ENCODE measurements around the gene MAPK10.

The MAPK10 gene

DNA sequence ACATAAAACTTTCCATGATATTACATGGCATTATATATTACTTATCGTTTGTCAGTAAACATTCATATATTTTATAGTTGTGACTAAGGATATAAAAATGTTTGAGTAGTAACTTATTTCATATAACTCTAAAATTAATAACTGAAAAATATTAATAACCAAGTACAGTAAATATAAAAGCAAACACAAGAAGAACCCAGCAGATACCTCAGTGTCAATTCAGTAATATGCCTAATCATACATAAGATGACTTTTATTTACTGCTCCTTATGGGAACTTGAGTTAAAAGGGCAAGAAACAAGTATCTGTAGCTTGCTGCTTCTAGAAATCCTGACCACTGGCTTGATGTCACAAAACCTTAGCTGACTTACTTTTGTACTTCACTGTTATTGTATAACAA is 28.4 kb upstream of the MAPK10 start:
- no peaks in the 10 kb centered on the region for H3K9me2 ChIP-seq (replicated peaks; ENCODE audit: control insufficient read depth, low read length)
- TF ChIP-seq, protein P1, sequence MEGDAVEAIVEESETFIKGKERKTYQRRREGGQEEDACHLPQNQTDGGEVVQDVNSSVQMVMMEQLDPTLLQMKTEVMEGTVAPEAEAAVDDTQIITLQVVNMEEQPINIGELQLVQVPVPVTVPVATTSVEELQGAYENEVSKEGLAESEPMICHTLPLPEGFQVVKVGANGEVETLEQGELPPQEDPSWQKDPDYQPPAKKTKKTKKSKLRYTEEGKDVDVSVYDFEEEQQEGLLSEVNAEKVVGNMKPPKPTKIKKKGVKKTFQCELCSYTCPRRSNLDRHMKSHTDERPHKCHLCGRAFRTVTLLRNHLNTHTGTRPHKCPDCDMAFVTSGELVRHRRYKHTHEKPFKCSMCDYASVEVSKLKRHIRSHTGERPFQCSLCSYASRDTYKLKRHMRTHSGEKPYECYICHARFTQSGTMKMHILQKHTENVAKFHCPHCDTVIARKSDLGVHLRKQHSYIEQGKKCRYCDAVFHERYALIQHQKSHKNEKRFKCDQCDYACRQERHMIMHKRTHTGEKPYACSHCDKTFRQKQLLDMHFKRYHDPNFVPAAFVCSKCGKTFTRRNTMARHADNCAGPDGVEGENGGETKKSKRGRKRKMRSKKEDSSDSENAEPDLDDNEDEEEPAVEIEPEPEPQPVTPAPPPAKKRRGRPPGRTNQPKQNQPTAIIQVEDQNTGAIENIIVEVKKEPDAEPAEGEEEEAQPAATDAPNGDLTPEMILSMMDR (IDR thresholded peaks at IDR 0.05; ENCODE audit: low read depth, low read length, poor library complexity, severe bottlenecking) = no peak
- TF ChIP-seq EZH2phosphoT487 (IDR thresholded peaks at IDR 0.05; ENCODE audit: borderline replicate concordance, low read length) = no peak
- no peak overlapping the region for H3K4me2 ChIP-seq (ENCODE audit: low read length)
- no peaks in the 10 kb centered on the region for H3K9me3 ChIP-seq (ENCODE audit: control insufficient read depth, insufficient read depth, low read length)
- H3F3A ChIP-seq (ENCODE audit: control insufficient read depth, insufficient read depth) = no peaks in the 10 kb centered on the region
- no peaks in the 10 kb centered on the region for H3K27me3 ChIP-seq (ENCODE audit: control insufficient read depth, low read length)
- no peaks in the 10 kb centered on the region for H3K36me3 ChIP-seq (ENCODE audit: control insufficient read depth, low read length)
- no peaks in the 10 kb centered on the region for H3K79me2 ChIP-seq (ENCODE audit: control insufficient read depth, low read length)
- peaks cover 26% of the 10 kb centered on the region for H3K4me1 ChIP-seq (ENCODE audit: control insufficient read depth, low read length)
- no peak overlapping the region for H3K27ac ChIP-seq (ENCODE audit: low read depth, low read length)
- no peak overlapping the region for H3K4me3 ChIP-seq (ENCODE audit: low read length)
- no peaks in the 10 kb centered on the region for H4K20me1 ChIP-seq (ENCODE audit: control insufficient read depth, insufficient read depth, low read depth, low read length)

DNA sequence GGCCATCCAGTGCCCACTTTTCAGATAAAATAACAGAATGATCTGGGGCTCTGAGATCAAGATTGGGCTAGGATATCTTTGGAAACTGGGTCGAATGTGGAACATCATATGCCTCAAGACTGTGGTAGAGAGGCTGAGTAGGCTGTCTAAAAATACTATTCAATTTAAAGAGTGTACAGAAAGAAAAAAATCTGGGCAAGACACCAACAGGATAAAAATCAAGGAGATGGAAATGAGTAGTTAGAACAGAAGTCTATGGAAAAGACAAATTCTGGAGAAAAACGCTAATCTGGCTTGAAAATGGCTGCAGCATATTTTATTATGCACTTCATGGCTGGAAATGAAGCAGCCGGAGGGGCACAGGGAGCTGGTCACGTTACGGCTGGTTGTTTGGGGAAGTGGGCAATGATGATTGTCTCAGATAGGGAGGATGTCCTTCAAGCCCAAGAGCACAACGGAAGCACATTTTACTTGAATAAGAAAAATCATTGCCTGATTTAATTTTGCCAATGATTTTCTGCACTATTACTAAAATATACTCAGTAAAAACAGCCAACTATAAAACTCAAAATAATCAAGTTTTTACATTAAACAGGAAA is 27.1 kb upstream of the MAPK10 start:
- Histone ChIP-seq H3K4me3 (ENCODE audit: low read length) (no peak overlapping the region; the same call in 1 of the 2 replicates), H3K36me3 (ENCODE audit: control insufficient read depth, low read length) (no peaks in the 10 kb centered on the region), H3K27ac (ENCODE audit: low read depth, low read length) (no peak overlapping the region), H3K9me2 (replicated peaks; ENCODE audit: control insufficient read depth, low read length) (no peaks in the 10 kb centered on the region), H3K4me1 (ENCODE audit: control insufficient read depth, low read length) (peaks cover 26% of the 10 kb centered on the region), H3K9me3 (ENCODE audit: control insufficient read depth, insufficient read depth, low read length) (no peaks in the 10 kb centered on the region), H3K79me2 (ENCODE audit: control insufficient read depth, low read length) (no peaks in the 10 kb centered on the region), H3K4me2 (ENCODE audit: low read length) (peak overlapping the region; percentile 12; the same call in 1 of the 2 replicates), H3F3A (ENCODE audit: control insufficient read depth, insufficient read depth) (no peaks in the 10 kb centered on the region), H3K27me3 (ENCODE audit: control insufficient read depth, low read length) (no peaks in the 10 kb centered on the region), H4K20me1 (ENCODE audit: control insufficient read depth, insufficient read depth, low read depth, low read length) (no peaks in the 10 kb centered on the region)
- TF ChIP-seq EZH2phosphoT487 (IDR thresholded peaks at IDR 0.05; ENCODE audit: borderline replicate concordance, low read length) = no peak
- TF ChIP-seq, protein P1 (IDR thresholded peaks at IDR 0.05; ENCODE audit: low read depth, low read length, poor library complexity, severe bottlenecking) = no peak

DNA sequence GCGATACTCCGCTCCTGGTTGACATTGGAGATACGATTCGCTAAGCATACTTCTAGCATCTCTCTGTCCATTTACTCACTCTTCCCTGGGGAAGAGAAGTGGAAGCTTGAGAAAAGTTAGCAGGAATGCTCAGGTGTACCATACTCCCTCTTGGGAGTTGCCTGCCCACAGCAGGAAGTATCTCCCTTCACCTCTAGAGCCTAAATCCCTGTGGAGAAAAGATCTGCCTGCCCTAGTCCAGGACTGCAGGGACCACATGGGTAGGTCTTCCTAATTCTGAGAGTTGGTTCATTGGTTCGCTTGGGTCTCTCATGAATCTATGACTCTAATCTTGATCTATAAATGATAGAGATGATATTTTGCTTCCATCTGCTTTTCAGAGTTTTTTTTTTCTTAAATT is 26.3 kb upstream of the MAPK10 start:
- Histone ChIP-seq H3K36me3 (ENCODE audit: control insufficient read depth, low read length) (no peaks in the 10 kb centered on the region), H3K27me3 (ENCODE audit: control insufficient read depth, low read length) (no peaks in the 10 kb centered on the region), H3K4me2 (ENCODE audit: low read length) (no peak overlapping the region), H3K79me2 (ENCODE audit: control insufficient read depth, low read length) (no peaks in the 10 kb centered on the region), H4K20me1 (ENCODE audit: control insufficient read depth, insufficient read depth, low read depth, low read length) (no peaks in the 10 kb centered on the region), H3K4me1 (ENCODE audit: control insufficient read depth, low read length) (peaks cover 20% of the 10 kb centered on the region), H3K9me2 (replicated peaks; ENCODE audit: control insufficient read depth, low read length) (no peaks in the 10 kb centered on the region), H3K9me3 (ENCODE audit: control insufficient read depth, insufficient read depth, low read length) (no peaks in the 10 kb centered on the region), H3K4me3 (ENCODE audit: low read length) (no peak overlapping the region), H3F3A (ENCODE audit: control insufficient read depth, insufficient read depth) (no peaks in the 10 kb centered on the region), H3K27ac (ENCODE audit: low read depth, low read length) (no peak overlapping the region)
- no peak for TF ChIP-seq EZH2phosphoT487 (IDR thresholded peaks at IDR 0.05; ENCODE audit: borderline replicate concordance, low read length)
- TF ChIP-seq, protein P1 (IDR thresholded peaks at IDR 0.05; ENCODE audit: low read depth, low read length, poor library complexity, severe bottlenecking) = no peak
